ENCODE results near the gene ATP5MC3. TPM values are rescaled to one million over a fixed set of nuclear protein-coding genes. Genes with fewer than 3 reads are reported as not detected.

The ATP5MC3 gene
- total RNA-seq, 2 donors from 2014 or later: 261 to 296 TPM

- peak overlapping the region; percentile 94 for H3K4me3 ChIP-seq (ENCODE audit: low read length)
- no peak overlapping the region for H3K27ac ChIP-seq (ENCODE audit: low read depth, low read length)
- Mint-ChIP-seq H3K36me3 (ENCODE audit: low read depth) (peaks cover 11% of the 10 kb centered on the region), H3K27me3 (ENCODE audit: insufficient read depth) (no peaks in the 10 kb centered on the region), H3K4me1 (peaks cover 6% of the 10 kb centered on the region), H3K9me3 (no peaks in the 10 kb centered on the region), H3K27ac (peak overlapping the region; percentile 70), H3K4me3 (peak overlapping the region; percentile 93)
- WGBS, 2 experiments (ENCODE audit: insufficient coverage in 1 of 2, insufficient read length in 1 of 2): 53 to 56% methylated on average over 6 to 9 of the region's 9 CpGs
- H3K9ac ChIP-seq (ENCODE audit: extremely low read depth, low read length, poor library complexity, severe bottlenecking): peak overlapping the region; percentile 91
- TF ChIP-seq, protein P1, sequence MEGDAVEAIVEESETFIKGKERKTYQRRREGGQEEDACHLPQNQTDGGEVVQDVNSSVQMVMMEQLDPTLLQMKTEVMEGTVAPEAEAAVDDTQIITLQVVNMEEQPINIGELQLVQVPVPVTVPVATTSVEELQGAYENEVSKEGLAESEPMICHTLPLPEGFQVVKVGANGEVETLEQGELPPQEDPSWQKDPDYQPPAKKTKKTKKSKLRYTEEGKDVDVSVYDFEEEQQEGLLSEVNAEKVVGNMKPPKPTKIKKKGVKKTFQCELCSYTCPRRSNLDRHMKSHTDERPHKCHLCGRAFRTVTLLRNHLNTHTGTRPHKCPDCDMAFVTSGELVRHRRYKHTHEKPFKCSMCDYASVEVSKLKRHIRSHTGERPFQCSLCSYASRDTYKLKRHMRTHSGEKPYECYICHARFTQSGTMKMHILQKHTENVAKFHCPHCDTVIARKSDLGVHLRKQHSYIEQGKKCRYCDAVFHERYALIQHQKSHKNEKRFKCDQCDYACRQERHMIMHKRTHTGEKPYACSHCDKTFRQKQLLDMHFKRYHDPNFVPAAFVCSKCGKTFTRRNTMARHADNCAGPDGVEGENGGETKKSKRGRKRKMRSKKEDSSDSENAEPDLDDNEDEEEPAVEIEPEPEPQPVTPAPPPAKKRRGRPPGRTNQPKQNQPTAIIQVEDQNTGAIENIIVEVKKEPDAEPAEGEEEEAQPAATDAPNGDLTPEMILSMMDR (conservative IDR thresholded peaks at IDR 0.05): no peak
- DNase-seq: no peak
- no peaks in the 10 kb centered on the region for H3K4me1 ChIP-seq (ENCODE audit: control insufficient read depth, insufficient read depth, low read length)
- no peaks in the 10 kb centered on the region for H3K27me3 ChIP-seq (ENCODE audit: control insufficient read depth, insufficient read depth, low read length, poor library complexity, severe bottlenecking)
- peaks cover 6% of the 10 kb centered on the region for H3K36me3 ChIP-seq (ENCODE audit: control insufficient read depth, insufficient read depth, low read length)
- no peaks in the 10 kb centered on the region for H3K9me3 ChIP-seq (ENCODE audit: control insufficient read depth, low read length)
These were observed 15.2 kb downstream of the ATP5MC3 start for GRCh38 chr2:175166216-175166824.

- peaks cover 14% of the 10 kb centered on the region for H3K36me3 Mint-ChIP-seq (ENCODE audit: low read depth)
- 84 to 96% methylated on average over 4 to 8 of the region's 8 CpGs for WGBS, 2 experiments (ENCODE audit: insufficient coverage in 1 of 2, insufficient read length in 1 of 2)
These were observed 17.3 kb downstream of the ATP5MC3 start for GRCh38 chr2:175164235-175164634.

DNA sequence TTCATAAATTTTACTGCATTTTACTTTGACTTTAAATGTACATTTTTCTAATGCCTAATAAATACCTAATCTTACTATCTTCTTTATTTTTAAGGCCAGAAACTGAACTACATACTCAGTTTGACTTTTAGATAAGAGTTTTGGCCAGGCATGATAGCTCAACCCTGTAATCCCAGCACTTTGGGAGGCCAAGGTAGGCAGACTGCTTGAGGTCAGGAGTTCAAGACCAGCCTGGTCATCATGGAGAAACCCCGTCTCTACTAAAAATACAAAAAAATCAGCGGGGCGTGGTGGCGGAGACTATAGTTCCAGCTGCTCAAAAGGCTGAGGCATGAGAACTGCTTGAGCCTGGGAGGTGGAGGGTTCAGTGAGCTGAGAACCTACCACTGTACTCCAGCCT is 22.6 kb downstream of the ATP5MC3 start:
- no peak overlapping the region for H3K4me3 Mint-ChIP-seq
- 87 to 99% methylated on average over 4 of the region's 4 CpGs for WGBS, 2 experiments (ENCODE audit: insufficient coverage in 1 of 2, insufficient read length in 1 of 2)
- H3K27ac ChIP-seq (ENCODE audit: low read depth, low read length): no peak overlapping the region

More at GRCh38 chr2:175164235-175164634, 17.3 kb downstream of the ATP5MC3 start:
- H3K36me3 ChIP-seq (ENCODE audit: control insufficient read depth, insufficient read depth, low read length): peaks cover 14% of the 10 kb centered on the region
- no peak overlapping the region for H3K4me3 ChIP-seq (ENCODE audit: low read length)
- DNase-seq: no peak
- H3K27me3 ChIP-seq (ENCODE audit: control insufficient read depth, insufficient read depth, low read length, poor library complexity, severe bottlenecking): no peaks in the 10 kb centered on the region
- Mint-ChIP-seq H3K27ac (no peak overlapping the region), H3K4me1 (peaks cover 10% of the 10 kb centered on the region), H3K27me3 (ENCODE audit: insufficient read depth) (no peaks in the 10 kb centered on the region), H3K4me3 (no peak overlapping the region), H3K9me3 (no peaks in the 10 kb centered on the region)
- no peaks in the 10 kb centered on the region for H3K4me1 ChIP-seq (ENCODE audit: control insufficient read depth, insufficient read depth, low read length)
- no peak overlapping the region for H3K27ac ChIP-seq (ENCODE audit: low read depth, low read length)
- TF ChIP-seq, protein P1 (conservative IDR thresholded peaks at IDR 0.05): no peak
- no peaks in the 10 kb centered on the region for H3K9me3 ChIP-seq (ENCODE audit: control insufficient read depth, low read length)
- no peak overlapping the region for H3K9ac ChIP-seq (ENCODE audit: extremely low read depth, low read length, poor library complexity, severe bottlenecking)

More for the DNA sequence above, 22.6 kb downstream of the ATP5MC3 start:
- TF ChIP-seq, protein P1 (conservative IDR thresholded peaks at IDR 0.05): no peak
- no peaks in the 10 kb centered on the region for H3K4me1 ChIP-seq (ENCODE audit: control insufficient read depth, insufficient read depth, low read length)
- Mint-ChIP-seq H3K4me1 (peaks cover 6% of the 10 kb centered on the region), H3K36me3 (ENCODE audit: low read depth) (peaks cover 27% of the 10 kb centered on the region), H3K27me3 (ENCODE audit: insufficient read depth) (no peaks in the 10 kb centered on the region), H3K27ac (no peak overlapping the region), H3K9me3 (no peaks in the 10 kb centered on the region)
- no peak overlapping the region for H3K9ac ChIP-seq (ENCODE audit: extremely low read depth, low read length, poor library complexity, severe bottlenecking)
- no peak for DNase-seq
- no peaks in the 10 kb centered on the region for H3K9me3 ChIP-seq (ENCODE audit: control insufficient read depth, low read length)
- peaks cover 24% of the 10 kb centered on the region for H3K36me3 ChIP-seq (ENCODE audit: control insufficient read depth, insufficient read depth, low read length)
- no peaks in the 10 kb centered on the region for H3K27me3 ChIP-seq (ENCODE audit: control insufficient read depth, insufficient read depth, low read length, poor library complexity, severe bottlenecking)
- no peak overlapping the region for H3K4me3 ChIP-seq (ENCODE audit: low read length)

Data from endodermal cell (in vitro differentiated cells).